LNCaP clone FGC (cell line): ENCODE measurements around the gene LIPC.

Experiments used
- DNase-seq: peaks from one replicate; pipeline ENCODE4 v3.0.0-alpha.2; 2011; ENCODE audit warnings: low read depth
- H3K4me3 ChIP-seq: 2 replicates; pipeline ENCODE4 v1.5.1; 2011; ENCODE audit warnings: mild to moderate bottlenecking, low read depth, low read length, control low read depth
- TF ChIP-seq, protein P1 (sequence below): IDR thresholded peaks from 2 replicates; pipeline ENCODE4 v1.5.1; 2012; ENCODE audit warnings: mild to moderate bottlenecking; ENCODE audit not compliant: control insufficient read depth, insufficient read depth; ENCODE audit errors: extremely low read depth

LIPC gene

DNA sequence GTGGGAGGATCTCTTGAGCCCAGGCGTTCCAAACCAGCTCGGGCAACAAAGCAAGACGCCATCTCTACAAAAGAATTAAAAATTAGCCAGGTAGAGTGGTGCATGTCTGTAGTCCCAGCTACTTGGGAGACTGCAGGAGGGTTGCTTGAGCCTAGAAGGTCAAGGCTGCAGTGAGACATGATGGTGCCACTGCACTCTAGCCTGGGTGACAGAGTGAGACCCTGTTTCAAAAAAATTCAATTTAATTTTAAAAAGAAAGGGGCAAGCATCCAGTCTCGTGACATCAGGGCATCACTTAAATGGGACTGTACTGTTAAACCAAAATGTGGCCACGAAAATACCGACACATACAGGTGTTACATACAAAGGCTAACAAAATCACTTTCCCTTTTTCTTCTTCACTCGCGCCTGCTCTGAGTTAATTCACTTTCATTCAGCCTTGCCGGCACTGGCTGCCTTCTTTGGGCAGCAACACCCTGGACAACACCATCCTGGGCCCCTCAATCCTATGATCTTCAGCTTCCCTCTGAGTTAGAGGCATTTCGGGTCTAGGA is 121.7 kb downstream of the LIPC start:
- no peak overlapping the region for H3K4me3 ChIP-seq
- no peak for DNase-seq
- TF ChIP-seq, protein P1, sequence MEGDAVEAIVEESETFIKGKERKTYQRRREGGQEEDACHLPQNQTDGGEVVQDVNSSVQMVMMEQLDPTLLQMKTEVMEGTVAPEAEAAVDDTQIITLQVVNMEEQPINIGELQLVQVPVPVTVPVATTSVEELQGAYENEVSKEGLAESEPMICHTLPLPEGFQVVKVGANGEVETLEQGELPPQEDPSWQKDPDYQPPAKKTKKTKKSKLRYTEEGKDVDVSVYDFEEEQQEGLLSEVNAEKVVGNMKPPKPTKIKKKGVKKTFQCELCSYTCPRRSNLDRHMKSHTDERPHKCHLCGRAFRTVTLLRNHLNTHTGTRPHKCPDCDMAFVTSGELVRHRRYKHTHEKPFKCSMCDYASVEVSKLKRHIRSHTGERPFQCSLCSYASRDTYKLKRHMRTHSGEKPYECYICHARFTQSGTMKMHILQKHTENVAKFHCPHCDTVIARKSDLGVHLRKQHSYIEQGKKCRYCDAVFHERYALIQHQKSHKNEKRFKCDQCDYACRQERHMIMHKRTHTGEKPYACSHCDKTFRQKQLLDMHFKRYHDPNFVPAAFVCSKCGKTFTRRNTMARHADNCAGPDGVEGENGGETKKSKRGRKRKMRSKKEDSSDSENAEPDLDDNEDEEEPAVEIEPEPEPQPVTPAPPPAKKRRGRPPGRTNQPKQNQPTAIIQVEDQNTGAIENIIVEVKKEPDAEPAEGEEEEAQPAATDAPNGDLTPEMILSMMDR = no peak

DNA sequence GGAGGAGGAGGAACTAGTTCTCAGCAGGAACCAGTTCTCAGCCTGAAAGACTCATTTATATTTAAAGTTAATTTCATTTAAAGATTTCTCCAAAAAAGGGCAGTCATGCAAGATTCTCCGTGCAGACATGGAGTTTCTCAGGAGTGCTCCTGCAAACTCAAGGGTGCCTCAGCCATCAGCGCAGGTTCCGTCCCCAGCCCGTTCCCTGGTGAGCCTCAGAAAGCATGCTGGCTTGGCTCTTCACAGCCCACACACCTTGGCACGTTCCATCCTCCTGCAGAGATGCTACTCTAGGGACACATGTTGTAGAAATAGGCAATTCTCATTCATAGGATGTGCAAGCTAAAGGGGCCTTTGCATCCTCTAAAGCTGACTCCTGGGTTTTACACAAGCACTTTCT is 123.0 kb downstream of the LIPC start:
- TF ChIP-seq, protein P1 = no peak
- no peak for DNase-seq
- H3K4me3 ChIP-seq = no peak overlapping the region

DNA sequence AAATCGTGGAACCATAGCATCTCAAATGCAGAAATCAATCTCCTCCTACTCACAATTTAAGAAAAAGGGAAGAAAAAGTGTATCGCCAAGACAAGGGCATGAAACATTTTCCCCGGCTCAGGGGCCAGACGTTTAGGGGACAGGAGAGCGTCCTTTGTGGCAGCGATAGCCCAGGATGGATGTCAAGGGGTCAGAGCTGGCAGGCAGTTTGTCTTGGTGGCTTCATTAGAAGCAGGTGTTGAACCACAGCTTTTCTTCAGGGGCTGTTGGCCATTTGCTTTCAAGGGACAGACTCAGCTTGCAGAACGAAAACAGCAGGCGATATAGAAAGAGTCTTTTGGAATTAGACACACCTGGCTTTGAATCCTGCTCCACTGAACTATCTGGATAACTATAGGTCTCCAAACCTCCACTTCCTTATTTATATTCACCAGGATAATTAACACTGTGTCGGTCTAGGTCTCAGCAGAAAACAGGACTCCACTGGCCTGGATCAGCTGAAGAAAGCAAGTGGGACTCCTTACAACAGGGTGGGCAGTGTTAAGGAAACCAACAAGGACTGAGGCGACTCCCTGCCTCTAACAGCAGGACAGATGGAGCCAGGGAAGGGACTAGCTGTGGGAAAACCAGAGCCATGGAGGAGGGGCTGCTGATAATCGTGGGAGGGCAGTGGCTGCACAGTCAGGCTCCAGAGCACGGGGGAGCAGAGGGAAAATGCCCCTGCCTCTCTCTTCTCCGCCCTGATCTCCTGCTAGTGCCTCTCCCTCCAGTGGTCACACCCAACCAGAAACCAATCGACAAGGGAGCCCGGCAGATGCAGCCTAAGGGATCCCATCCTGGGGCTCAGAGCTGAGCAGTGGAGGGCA is 123.6 kb downstream of the LIPC start:
- TF ChIP-seq, protein P1 = no peak
- no peak overlapping the region for H3K4me3 ChIP-seq
- DNase-seq = no peak

DNA sequence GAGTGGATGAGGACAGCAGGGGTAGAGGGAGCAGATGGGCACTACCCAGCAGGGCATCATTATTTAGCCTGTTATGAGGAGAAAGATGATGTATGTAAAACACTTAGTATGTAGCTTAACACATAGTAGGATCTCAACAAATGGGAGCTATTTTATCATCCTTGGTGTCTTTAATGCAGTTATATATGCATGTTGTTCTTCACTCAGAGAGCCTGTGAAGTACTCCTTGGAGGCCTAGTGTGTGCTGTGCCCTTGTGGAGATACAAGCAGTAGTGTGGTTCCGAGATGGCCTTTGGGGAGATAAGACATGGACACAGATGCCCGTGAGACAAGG is 124.2 kb downstream of the LIPC start:
- no peak overlapping the region for H3K4me3 ChIP-seq
- TF ChIP-seq, protein P1 = no peak
- no peak for DNase-seq

DNA sequence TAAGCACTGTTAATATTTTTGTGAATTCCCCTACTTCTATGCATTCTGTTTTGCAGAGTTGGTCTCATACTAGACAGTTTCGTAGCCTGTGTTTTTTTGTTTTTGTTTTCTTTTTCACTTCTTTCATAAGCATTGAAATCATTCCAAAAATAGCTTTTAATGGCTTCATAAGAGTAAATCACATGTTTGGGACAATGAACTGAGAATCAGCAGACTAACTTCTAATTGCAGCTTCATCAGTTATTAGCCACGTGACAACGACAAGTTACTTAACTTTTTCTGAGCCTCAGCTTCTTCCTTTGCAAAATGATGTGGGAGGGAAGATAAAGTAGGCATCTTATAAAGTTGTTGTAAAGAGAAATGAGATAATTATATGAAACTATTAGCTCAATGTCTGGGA is 124.8 kb downstream of the LIPC start:
- H3K4me3 ChIP-seq = no peak overlapping the region
- TF ChIP-seq, protein P1 = no peak
- DNase-seq = no peak

DNA sequence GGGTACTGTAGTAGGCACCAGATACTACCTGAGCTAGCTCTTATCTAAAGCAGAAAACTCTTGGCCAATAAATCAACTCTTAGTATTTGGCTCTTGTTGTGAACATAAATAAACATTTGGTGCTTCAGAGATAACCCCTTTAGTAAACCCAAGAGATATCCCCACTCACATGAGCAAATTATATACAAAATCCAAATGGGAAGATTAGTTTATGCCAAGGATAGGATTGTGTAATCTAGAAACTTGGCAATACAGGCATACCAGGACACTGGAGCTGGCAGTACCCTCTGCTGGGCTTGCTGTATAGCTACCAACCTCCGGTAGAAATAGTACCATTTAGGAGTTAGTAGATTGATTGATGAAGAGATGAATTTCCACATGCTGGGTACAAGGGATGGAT is 127.0 kb downstream of the LIPC start:
- H3K4me3 ChIP-seq = no peak overlapping the region
- TF ChIP-seq, protein P1 = no peak
- no peak for DNase-seq
